Measurements from ENCODE around the gene KLHL10.
"Not testable (repeated sequence)": the region's sequence is repeated elsewhere in the genome, so short reads cannot be mapped to it uniquely, and the experiment has no call there.

KLHL10 gene

DNA sequence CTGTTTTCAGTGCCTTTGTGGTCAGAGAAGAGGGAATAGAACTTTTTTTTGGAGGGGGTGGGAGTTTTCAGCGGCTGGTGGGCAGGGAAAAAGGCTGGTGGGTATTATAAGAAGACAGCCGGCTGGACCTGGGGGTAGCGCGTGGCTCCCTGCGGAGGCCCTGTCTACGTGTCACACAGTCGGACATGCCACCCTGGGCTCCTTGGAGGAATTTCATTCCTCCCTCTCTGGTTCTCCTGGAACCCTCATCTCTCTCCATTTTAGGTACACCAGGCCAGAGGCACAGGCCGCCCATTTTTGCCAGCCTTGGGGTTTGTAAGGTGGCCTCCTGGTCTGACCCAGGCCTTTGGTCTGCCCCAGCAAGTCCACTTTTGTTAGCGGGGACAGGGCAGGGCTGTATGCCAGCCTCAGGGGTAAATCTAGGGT lies 23.9 kb upstream of the KLHL10 start:
- no peak for DNase-seq

DNA sequence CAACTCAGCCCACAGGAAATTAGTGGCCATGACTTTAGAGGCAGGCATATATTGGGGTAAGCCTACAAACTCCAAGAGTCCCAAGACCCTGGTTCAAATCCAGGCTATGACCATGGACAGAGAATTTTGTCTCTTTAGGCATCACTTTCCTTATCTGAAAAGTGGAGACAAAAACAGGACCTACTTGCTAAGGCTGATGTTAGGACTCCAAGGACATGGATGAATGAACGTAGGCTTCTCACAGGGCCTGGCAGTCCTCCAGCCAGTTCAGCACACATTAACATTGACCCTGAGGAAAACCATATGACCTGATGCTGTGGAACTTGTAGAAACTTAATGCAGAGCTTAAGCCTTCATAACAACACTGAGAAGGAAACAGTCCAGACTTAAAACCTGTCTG lies 23.4 kb upstream of the KLHL10 start:
- DNase-seq = no peak

DNA sequence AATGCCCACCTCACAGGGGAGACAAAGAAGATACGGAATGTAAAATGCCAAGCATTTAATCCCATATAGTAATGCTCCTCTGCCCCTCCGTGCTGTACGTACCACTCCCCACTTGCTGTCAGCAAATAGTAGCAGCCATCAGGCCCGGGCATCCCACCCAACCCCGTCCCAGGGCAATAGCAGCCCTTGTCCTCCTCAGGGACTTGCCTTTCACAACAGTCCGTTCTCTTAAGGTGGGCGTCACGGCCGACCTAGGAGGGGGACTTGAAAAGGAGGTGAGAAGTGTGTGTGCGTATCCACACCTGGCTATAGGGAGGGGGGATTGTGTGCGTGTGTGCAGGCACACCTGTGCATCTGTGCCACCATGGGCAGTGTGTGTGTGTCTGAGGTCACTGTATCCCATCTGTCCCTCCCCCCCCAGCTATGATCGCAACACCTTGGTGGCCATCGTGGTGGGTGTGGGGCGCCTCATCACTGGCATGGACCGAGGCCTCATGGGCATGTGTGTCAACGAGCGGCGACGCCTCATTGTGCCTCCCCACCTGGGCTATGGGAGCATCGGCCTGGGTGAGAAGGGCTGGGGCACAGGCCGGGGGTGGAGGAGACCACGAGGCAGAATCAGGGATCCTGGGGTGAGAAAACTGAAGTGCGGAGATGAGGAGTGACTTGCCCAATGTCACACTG lies 20.8 kb upstream of the KLHL10 start:
- DNase-seq = no peak

DNA sequence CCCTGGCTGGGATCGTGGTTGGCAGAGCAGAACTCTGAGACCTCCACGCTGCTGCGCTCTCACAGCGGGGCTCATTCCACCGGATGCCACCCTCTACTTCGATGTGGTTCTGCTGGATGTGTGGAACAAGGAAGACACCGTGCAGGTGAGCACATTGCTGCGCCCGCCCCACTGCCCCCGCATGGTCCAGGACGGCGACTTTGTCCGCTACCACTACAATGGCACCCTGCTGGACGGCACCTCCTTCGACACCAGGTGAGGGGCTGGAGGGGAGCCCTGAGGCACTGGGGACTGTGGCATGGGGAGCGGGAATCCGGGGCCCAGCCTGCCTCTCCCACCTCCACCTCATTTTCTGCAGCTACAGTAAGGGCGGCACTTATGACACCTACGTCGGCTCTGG lies 19.6 kb upstream of the KLHL10 start:
- no peak for DNase-seq

DNA sequence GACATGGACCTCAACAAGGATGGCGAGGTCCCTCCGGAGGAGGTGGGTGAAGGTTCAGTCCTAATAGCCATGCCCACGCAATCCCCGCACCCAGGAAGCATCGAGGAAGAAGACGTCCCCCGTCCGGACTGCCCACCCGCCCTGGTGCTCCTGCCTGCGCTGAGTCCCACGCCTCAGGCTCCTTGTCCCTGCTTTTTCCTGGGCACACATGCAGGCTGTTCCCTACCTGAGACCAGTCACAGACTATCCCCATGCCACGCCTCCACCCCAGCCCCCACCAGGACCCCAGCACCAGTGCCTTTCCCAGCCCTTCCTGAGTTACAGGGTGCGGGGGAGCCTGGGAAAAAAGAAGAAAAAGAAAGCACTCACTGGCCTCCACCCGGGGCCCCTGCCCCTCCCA lies 15.8 kb upstream of the KLHL10 start:
- no peak for DNase-seq

DNA sequence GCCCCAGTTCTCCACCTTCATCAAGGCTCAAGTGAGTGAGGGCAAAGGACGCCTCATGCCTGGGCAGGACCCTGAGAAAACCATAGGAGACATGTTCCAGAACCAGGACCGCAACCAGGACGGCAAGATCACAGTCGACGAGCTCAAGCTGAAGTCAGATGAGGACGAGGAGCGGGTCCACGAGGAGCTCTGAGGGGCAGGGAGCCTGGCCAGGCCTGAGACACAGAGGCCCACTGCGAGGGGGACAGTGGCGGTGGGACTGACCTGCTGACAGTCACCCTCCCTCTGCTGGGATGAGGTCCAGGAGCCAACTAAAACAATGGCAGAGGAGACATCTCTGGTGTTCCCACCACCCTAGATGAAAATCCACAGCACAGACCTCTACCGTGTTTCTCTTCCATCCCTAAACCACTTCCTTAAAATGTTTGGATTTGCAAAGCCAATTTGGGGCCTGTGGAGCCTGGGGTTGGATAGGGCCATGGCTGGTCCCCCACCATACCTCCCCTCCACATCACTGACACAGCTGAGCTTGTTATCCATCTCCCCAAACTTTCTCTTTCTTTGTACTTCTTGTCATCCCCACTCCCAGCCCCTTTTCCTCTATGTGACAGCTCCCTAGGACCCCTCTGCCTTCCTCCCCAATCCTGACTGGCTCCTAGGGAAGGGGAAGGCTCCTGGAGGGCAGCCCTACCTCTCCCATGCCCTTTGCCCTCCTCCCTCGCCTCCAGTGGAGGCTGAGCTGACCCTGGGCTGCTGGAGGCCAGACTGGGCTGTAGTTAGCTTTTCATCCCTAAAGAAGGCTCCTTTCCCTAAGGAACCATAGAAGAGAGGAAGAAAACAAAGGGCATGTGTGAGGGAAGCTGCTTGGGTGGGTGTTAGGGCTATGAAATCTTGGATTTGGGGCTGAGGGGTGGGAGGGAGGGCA lies 15.1 kb upstream of the KLHL10 start:
- no peak for DNase-seq

DNA sequence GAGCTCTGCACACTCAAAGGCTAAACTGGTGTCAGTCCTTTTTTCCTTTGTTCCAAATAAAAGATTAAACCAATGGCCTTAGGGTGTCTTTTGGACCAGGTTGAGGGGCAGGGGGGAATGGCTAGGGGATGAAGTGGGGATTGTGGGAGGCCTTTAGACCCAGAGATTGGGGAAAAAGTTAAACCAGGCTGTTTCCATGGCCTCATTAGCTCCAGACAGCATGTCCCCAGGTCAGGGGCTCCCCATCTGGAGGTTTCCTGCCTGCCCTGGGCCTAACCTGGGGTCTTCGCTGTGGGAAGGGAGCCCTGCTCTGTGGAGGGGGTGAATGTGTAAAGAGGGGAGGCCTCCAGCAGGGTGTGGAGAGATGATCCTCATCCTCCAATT lies 14.5 kb upstream of the KLHL10 start:
- no peak for DNase-seq

DNA sequence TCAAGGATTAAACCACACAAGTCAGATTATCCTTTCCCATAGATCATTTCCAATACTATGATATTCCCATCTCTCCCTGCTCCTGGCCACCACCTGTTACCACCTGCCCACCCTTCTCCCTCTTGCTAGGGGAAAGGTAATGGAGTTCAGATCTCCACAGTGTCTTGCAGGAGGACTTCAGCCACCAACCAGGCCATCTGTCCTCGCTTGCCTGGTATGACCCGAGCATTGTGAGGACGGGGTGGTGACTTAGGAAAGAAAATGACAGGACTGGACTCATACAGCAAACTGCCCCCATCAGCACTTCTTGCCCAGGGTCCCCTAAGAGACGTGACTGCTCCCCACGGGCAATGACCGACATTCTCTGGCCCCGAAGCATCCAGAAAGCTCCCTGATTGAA lies 14.0 kb upstream of the KLHL10 start:
- DNase-seq = no peak

DNA sequence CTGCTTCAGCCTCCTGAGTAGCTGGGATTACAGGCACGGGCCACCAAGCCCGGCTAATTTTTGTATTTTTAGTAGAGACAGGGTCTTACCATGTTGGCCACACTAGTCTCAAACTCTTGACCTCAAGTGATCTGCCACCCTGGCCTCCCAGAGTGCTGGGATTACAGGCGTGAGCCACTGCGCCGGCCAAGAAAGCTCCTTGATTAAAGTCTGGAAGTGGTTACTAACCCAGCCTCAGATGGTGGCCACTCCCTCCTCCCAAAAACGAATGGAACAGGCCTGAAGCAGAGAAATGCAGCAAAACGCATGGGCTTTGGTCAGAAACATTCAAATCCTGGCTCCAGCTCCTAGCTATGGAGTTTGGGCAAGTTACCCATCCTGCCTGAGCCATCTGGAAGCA lies 13.5 kb upstream of the KLHL10 start:
- DNase-seq = no peak

DNA sequence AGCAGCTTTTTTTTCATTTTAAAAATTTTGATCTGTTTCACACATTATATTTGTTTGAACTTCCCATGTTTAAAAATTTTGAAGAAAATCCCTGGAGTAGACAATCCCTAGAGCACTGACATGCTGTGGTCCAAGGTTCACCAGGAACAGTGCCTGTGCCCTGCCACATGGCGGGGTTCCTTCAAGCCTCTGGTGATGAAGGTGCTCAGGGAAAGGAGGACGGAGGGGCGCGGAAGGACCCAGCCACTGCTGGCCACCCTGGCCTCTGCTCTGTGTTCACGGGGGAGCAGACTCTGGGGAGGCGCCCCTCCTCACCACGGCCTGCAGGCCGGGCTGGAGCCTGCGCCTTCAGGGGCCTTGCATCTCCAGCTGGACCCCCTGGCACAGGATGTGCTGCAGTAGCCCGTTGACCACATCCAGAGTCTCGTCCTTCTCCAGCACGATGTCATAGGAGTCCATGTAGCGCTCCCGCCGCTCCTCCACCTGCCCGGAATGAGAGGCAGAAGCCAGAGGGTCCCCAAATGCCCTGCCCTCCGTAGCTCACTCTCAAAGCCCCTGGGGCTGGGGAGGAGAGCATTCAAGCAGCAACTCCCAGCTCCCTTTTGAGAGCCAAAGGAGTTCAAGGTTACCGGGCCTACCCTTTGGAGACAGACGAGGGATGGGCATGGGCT lies 12.3 kb upstream of the KLHL10 start:
- no peak for DNase-seq

DNA sequence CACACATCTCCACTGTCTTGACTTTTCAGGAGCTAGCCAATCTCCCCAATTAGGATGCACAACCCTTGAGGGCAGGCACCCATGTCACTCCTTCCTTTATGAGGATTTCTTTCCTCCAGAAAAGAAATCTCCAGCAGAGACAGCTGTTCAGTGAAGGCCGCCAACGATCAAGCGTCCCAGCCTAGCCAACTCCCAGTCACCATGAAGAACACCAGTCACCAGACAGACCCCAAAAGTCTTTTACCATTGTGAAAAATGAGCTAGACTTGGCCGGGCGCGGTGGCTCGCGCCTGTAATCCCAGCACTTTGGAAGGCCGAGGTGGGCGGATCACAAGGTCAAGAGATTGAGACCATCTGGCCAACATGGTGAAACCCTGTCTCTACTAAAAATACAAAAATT lies 7.7 kb upstream of the KLHL10 start:
- not testable (repeated sequence) for DNase-seq

DNA sequence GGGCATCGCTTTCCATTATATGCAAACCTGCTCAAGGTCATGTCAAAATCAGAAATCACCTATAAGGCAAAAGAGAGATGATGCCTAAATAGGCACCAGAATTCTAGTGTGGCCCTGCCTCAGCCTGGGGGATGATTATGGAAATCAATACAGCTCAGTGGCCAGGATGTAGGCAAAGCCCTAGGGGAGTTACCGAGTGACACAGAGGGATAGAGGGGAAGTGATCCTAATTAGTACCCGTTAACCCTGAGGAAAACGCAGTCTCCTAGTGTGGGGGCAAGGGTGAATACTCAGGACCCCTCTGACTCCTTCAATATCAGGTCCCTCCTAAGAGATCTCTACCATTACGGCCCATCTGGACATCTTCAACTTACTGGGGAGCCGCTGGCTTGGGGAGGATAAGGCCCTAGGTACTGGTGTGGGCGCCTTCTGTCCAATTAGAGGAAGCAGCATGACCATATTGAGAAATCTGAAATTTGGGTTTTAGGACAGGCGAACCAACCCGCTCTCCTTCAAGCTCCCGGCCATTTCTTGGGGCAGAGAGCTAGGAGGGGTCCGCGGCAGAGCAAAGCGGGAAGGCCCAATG lies 2.3 kb upstream of the KLHL10 start:
- DNase-seq = no peak

DNA sequence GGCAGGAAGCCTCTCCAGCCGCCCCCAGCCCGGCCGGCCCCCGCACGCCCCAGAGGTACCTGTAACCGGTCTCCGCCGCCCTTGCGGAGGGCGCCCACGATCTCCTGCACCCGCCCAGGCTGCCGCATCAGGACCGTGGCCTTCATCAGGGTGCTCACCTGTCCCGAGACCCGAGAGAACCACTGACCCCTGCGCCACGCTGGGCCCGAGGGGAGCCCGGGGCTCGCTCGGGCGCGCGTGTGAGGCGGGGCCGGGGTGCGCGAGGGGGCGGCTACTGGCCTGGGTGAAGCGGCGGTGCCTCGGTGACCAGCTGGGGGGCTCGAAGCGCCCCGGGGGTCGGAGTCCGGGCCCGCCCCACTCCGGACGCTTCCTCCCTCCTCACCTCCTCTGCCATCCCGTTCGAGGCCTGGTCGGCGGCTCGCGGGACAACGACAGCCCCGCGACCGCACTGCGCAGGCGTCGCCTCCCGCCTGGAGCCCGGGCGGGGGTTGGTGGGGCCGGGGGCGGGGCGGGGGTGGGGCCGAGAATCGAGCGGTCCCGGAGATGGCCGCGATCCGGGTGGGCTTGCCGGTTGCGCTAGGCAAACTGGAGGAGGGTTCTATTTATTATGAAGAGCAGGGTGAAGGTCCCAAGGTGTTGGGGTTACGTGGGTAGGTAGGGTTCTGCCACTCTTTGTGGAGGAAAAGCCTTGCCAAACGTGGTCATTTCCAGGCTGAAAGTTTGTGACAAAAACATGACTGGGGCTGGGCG lies 1.6 kb upstream of the KLHL10 start, which contains the start of gene NT5C3B:
Gene NT5C3B (minus strand): TSS at position 433 of the 750 bp plus-strand sequence. CDS start 39 bp downstream, at position 394.
- peak; percentile 47 to 49 for DNase-seq

DNA sequence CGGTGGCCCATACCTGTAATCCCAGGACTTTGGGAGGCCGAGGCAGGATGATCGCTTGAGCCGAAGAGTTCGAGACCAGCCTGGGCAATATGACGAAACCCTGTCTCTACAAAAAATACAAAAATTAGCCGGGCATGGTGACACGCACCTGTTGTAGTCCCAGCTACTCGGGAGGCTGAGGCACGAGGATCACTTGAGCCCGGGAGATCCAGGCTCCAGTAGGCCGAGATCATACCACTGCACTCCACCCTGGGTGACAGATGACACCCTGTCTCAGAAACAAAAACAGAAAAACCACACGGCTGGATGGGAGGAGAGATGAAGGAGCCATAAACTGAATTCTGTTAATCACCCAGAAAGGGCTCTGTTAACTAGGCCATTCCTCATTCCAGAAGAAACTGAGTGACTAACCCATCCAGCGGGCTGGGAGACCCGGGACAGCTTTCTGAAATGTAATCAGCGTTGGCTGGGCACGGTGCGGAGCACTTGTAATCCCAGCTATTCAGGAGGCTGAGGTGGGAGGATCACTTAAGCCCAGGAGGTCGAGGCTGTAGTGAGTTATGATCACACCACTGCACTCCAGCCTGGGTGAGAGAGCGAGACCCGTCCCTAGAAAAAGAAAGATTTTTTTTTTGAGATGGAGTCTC lies 952 bp upstream of the KLHL10 start:
- DNase-seq = no peak

DNA sequence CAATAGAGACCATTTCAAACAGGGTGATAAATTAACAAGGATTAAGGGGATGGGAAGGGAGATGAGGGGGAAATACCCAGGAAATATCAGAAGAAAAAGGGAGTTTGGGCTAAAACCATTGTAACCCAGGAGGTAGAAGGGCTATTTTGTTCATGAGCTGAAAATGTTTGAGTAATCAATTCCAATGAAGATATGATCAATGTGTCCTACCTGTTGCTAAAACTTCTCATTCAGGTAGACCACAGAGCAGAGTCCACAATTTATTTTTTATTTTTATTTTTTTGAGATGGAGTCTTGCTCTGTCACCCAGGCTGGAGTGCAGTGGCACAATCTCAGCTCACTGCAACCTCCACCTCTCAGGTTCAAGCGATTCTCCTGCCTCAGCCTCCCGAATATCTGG lies 1.8 kb downstream of the KLHL10 start:
- not testable (repeated sequence) for DNase-seq

DNA sequence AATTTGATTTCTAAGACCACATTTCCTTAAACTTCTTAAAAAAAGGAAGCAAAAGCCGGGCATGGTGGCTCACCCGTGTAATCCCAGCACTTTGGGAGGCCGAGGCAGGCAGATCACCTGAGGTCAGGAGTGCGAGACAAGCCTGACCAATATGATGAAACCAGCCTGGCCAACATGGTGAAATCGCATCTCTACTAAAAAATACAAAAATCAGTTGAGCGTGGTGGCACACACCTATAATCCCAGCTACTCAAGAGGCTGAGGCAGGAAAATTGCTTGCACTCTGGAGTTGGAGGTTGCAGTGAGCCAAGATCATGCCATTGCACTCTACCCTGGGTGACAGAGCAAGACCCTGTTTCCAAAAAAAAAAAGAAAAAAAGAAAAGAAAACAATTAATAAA lies 3.2 kb downstream of the KLHL10 start:
- not testable (repeated sequence) for DNase-seq

DNA sequence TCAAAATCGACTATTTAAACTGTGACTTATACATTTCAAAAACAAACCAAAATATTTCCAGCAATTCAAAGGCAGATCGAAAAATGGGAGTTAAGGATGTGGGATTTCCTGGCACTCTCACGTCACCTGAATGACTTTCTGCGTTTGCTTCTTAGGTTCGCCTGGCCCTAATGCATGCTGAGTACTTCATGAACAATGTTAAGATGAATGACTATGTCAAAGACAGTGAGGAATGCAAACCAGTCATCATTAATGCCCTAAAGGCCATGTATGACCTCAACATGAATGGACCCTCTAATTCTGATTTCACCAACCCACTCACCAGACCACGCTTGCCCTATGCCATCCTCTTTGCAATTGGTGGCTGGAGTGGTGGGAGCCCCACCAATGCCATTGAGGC lies 7.3 kb downstream of the KLHL10 start:
- no peak for DNase-seq

DNA sequence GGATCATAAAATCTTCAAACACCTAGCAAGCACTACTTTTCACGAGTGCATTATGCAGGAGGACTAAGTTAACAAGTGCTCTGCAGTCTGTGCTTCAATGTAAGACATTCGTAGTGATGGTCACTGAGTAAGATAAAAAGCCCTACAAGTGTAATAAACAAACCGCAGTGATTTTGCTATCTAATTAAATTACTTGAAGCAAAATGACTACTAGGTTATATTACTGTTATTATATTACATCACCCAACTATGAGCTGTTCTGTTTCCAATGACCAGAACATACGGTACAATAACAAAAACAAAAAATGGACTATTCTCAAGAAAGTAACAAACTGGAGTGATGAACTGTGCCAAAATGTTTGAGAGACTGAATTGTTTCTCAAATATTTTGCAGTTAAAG lies 11.2 kb downstream of the KLHL10 start:
- DNase-seq = no peak

DNA sequence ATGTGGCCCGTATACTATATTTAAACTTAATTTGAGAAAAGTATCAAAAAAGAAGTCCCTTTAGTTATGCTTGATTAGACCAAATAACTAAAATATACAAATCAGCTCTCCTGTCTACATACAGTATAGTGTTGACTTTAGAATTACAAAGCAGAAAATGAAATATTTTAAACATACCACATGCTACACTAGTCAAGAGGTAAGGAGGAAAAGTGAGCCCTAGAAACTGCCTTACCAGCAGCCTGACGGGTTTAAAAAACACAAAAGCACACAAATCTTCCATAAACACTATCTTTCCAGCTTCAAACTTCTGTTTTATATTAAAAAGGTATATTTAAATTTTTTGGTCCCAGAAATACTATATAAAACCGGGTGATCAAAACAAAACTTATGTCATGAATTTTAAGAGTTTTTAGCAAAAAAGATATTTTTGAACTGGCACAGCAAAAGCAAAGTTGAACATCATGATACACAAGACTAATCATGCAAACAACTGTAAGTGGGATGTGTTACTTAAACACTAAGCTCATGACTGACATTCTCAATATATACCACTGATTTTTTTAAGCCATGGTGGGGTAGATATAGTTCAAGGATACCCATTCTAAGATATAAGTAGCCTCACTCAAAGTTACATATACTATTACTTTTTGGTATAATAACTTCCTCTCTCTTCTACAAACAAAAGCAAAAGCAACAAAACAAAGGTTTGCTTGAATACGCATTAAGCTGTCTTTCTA lies 11.8 kb downstream of the KLHL10 start:
- DNase-seq = no peak

DNA sequence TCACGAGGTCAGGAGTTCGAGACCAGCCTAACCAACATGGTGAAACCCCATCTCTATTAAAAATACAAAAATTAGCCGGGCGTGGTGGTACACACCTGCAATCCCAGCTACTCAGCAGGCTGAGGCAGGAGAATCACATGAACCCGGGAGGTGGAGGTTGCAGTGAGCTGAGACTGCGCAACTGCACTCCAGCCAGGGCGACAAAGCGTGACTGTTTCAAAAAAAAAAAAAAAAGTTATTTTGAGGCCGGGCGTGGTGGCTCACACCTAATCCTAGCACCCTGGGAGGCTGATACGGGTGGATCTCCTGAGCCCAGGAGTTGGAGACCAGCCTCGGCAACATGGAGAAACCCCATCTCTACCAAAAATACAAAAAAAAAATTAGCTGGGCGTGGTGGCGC lies 13.8 kb downstream of the KLHL10 start:
- not testable (repeated sequence) for DNase-seq

DNA sequence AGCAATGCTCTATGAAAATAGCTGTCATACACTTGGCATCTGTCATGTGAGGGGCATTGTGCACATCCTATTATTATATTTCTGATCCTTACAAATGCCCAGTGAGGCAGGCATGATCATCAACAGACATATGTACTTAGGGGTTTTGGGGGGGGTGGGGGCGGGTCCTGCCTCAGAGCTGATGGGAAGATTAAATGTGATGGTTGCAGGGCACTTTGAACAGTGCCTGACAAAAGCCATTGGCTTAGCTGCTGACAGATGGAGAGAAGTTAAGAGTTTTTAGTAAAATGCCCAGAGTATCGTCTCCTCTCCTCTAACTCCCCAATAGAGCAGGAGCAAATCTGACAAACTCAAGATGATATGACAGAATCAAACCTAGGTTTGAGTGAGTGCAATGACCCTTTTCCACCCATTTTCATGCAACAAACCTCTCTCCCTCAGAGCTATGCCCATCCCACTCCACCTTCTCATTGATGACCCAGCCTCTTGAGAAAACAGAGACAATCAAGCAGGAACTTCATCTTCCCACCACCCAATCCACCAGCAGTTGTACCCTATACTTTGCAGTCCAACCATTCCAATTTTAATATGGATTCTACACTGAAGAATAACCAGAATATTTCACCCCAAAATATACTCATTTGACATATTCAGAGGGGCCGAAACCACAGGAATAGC lies 22.8 kb downstream of the KLHL10 start:
- no peak for DNase-seq
